Measurements from ENCODE around the gene GPR153.

DNA sequence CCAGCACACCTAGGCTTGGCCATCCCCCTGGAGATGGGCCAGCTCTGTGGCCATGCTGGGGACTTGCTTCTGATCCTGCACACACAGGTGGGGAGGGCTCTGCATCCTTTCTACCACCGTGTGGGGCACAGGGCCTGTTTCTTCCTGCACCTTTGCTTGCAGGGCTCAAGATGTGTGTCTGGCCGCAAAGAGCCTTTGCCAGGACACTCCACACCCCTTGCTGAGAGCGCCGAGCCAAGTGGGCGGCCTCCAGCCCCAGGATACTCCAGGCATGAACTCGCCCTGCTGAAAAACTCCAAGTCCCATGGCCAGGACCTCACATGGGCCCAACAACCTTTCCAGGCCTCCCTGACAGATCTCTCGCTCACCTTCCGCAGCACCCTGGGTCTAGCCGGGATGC, 11.6 kb upstream of the GPR153 start:
- TF ChIP-seq EZH2 (IDR thresholded peaks at IDR 0.05; ENCODE audit: insufficient read depth, poor library complexity, severe bottlenecking) (no peak), EZH2phosphoT487 (IDR thresholded peaks at IDR 0.05; ENCODE audit: insufficient read depth, low read depth) (no peak)

Measured in GM23248 (cell line).